Right ventricle myocardium superior (tissue), 1 donor: Measurements from ENCODE around the gene HOATZ. TPM values are rescaled to one million over a fixed set of nuclear protein-coding genes. Genes with fewer than 3 reads are reported as not detected.

Experiments
- ATAC-seq: fragments of 200-7000 bp; cut with Tn5 transposase; one replicate; pipeline ENCODE4 v1.9.1; 2020; ENCODE audit warnings: mild to moderate bottlenecking; ENCODE audit not compliant: poor library complexity
- DNase-seq: peaks from one replicate; pipeline ENCODE4 v3.0.0-alpha.2; 2020
- intact Hi-C: fragments of 100-400 bp; cut with DNase I; formaldehyde crosslinking; loops from one replicate; pipeline ENCODE4 v1.11.2; 2022
- total RNA-seq: library from RNA; stranded (reverse); fragmentation: NEBNext Ultra II Directional; extraction: Animal tissue kit (Norgen Biotek cat#: 25700); gene quantifications from one replicate; pipeline ENCODE4 v1.2.1, GENCODE V29; 2021
- donor health status: DM: no; HTN: yes; CAD: no; lungs with severe emphysema.

Gene HOATZ
- total RNA-seq, 1 donor from 2014 or later, result not detected

- DNase-seq, result no peak
- intact Hi-C loops, result no loop called here
These were observed 26.3 kb downstream of the HOATZ start for GRCh38 chr11:111540937-111541253.

GRCh38 chr11:111541254-111542061 lies 26.9 kb downstream of the HOATZ start:
- ATAC-seq, result peak; percentile 66
- peak; percentile 77 for DNase-seq
- intact Hi-C loops, result no loop called here

More at GRCh38 chr11:111540937-111541253, 26.3 kb downstream of the HOATZ start:
- ATAC-seq, result peak; percentile 51

- no peak for ATAC-seq
- no peak for DNase-seq
- intact Hi-C loops, result no loop called here
These were observed 28.2 kb downstream of the HOATZ start for GRCh38 chr11:111542606-111543275.

- intact Hi-C loops, result no loop called here
- DNase-seq (no peak), ATAC-seq (no peak)
These were observed 33.9 kb downstream of the HOATZ start for GRCh38 chr11:111548525-111548924.

DNA sequence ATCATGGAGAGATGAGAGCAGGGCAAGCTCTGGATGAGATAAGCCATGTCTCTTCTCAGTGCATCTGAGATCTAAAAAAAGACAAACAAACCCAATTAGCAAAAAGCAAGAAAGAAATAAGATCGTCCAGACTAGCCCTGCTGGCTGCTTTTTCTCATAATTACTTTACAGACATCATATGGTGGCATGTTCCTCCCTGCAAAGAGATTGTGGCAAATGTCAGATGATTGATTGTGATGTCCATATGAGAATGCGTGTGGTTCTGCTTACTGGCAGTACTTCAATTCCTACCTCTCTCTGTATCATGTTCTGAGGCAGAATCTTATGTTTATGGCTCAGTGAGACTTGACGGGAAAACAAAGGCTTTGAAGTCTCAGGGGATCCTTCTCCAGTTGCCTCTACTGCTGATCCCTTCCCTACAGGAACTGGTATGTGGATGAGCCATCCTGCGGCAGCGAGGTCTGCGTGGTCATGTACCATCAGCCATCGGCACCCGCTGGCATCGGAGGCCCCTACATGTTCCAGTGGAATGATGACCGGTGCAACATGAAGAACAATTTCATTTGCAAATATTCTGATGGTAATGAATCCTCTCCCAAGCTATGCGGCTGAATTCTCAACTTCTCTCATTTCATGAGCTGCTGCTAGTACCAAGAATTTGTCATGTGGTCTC lies 34.8 kb downstream of the HOATZ start:
- intact Hi-C loops, result no loop called here
- DNase-seq (no peak), ATAC-seq (no peak)

GRCh38 chr11:111549869-111550203 lies 35.3 kb downstream of the HOATZ start:
- intact Hi-C loops, result no loop called here
- DNase-seq (no peak), ATAC-seq (no peak)

- intact Hi-C loops, result no loop called here
- no peak for DNase-seq
- no peak for ATAC-seq
These were observed 35.7 kb downstream of the HOATZ start for GRCh38 chr11:111550258-111550657.

DNA sequence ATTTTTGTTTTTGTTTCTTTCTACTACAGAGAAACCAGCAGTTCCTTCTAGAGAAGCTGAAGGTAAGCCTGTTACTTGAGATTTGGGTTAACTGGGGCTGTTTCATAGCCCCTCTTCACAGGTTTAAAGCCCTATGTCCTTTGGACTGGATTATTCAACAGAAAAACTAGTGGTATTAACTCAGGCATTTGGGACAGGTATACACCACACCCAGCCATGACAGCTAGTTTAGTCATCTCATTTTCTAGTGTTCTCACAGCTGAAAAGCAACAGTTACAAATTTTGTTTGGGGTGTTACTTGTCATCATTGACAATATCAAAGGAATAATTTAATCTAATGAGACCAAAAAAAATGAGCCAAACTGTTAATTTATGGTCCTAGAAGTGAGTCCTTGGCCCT lies 40.0 kb downstream of the HOATZ start:
- DNase-seq (no peak), ATAC-seq (no peak)
- intact Hi-C loops, result no loop called here

DNA sequence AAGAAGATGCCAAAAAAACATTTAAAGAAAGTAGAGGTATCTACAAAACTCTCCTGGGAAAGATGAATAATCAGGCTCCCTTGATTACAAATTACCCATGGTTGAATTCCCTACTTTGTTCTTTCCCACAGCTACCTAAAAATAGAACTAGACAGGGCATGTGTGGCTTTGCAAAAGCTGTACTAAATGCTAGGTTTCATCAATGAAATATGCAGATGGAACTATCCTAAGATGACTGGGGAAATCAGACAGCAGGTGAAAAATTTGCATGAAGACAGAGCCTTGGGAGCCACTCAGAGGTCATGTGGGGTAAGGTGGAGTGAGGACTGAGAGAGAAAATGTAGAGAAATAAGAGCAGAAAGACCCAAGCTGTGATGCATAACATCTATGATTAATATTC lies 40.7 kb downstream of the HOATZ start:
- ATAC-seq (no peak), DNase-seq (no peak)
- intact Hi-C loops, result no loop called here

- no peak for ATAC-seq
- intact Hi-C loops, result no loop called here
- no peak for DNase-seq
These were observed 43.0 kb downstream of the HOATZ start for GRCh38 chr11:111557425-111558111.

DNA sequence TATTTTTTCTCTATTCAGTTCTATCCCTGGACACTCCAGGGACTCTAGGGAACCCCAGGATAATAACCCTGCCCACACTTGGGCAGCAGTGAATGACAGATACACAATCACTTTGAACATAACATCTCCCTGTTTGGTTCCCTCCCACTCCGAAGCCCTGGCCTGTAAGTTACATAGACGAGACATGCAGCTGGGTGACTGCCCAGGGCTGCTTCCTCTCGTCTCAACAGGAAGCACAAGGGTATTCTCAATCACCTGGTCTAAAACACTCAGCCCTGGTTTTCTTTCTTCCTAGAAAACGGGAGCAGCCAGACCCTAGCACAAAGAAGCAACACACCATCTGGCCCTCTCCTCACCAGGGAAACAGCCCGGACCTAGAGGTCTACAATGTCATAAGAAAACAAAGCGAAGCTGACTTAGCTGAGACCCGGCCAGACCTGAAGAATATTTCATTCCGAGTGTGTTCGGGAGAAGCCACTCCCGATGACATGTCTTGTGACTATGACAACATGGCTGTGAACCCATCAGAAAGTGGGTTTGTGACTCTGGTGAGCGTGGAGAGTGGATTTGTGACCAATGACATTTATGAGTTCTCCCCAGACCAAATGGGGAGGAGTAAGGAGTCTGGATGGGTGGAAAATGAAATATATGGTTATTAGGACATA lies 45.4 kb downstream of the HOATZ start:
- intact Hi-C loops, result no loop called here
- ATAC-seq (no peak), DNase-seq (no peak)

DNA sequence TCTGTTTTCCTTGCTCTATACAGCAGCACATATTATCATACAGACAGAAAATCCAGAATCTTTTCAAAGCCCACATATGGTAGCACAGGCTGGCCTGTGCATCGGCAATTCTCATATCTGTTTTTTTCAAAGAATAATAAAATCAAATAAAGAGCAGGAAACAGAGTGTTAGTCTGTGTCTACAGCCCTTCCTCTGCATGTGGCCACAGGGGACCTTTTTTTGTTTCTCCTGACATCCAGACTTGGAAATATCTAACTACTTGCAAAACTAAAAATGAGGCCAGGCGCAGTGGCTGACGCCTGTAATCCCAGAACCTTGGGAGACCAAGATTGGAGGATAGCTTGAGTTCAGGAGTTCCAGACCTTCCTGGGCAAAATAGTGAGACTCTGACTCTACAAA lies 46.2 kb downstream of the HOATZ start:
- intact Hi-C loops, result no loop called here
- ATAC-seq (no peak), DNase-seq (no peak)

DNA sequence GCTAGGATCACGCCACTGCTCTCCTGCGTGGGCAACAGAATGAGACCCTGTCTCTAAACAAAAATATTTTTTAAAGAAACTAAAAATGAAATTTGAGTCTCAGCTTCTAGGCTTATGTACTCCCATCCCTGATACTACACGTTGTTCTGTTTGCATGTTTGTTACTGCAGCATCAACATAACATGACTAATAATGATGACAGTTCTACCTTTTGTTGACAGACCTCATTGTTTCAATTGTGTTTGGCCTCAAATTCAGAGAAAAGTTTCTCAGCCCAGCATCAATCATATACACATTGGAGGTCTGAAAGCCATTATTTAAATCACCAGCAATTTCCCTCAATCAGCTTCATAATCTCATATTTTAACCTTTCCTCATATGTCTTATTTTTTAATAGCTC lies 46.7 kb downstream of the HOATZ start:
- ATAC-seq, result no peak
- intact Hi-C loops, result no loop called here
- no peak for DNase-seq

GRCh38 chr11:111561791-111562325 lies 47.3 kb downstream of the HOATZ start:
- intact Hi-C loops, result no loop called here
- DNase-seq, result no peak
- ATAC-seq, result no peak

DNA sequence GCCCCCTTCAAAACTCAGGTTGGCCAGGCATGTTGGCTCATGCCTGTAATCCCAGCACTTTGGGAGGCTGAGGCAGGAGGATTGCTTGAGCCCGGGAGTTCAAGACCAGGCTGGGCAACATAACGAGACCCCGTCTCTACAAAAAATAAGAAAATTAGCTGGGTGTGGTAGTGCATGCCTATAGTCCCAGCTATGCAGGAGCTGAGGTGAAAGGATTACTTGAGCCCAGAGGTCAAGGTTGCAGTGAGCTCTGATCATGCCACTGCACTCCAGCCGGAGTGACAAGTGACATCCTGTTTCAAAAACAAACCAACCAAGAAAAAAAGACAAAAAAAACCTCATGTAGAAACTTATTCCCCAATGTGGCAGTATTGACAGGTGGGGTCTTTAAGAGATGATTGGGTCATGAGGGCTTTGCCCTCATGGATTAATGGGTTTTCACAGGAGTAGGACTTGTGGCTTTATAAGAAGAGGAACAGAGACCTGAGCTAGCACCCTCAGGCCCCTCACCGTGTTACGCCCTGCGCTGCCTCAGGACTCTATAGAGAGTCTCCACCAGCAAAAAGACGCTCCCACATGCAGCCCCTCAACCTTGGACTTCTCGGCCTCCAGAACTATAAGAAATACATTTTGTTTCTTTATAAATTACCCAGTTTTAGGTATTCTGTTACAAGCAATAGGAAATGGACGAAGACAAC lies 48.3 kb downstream of the HOATZ start:
- DNase-seq (no peak), ATAC-seq (no peak)
- intact Hi-C loops, result no loop called here

- no peak for DNase-seq
- peak; percentile 64 for ATAC-seq
- intact Hi-C loops, result loop anchor here (2.0 kb wide), 1 partner anchor 276 kb away; no protein-coding TSS in a partner anchor
These were observed 50.6 kb downstream of the HOATZ start for GRCh38 chr11:111565114-111565720.

GRCh38 chr11:111566324-111566723 lies 51.7 kb downstream of the HOATZ start:
- DNase-seq (no peak), ATAC-seq (no peak)
- intact Hi-C loops, result no loop called here

DNA sequence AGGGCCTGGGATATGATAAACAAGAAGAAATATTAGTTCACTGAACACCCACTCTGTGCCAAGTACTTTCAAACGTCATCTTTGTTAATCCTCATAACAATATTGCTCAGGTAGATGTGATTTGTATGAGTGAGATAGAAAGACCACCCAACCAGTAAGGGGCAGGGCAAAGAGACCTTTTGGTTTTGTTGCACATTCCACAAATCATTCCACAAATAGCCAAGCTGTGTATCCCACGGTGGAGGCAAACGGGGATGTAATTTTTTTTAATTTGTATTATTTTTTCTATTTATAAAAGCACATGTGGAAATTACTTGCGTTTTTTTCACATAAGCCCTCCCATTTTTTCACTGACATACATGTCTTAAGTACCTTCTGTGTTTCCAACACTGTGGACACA lies 54.9 kb downstream of the HOATZ start:
- intact Hi-C loops, result no loop called here
- ATAC-seq, result no peak
- DNase-seq, result no peak
